Neural cell (in vitro differentiated cells): ENCODE results near the gene OLFML2B. TPM values are rescaled to one million over a fixed set of nuclear protein-coding genes. Genes with fewer than 3 reads are reported as not detected.

Source experiments
- H2AFZ ChIP-seq: fragments of 200-600, 300-800 bp; sonication (generic), shearing (Covaris generic); 2 replicates; pipeline ENCODE4 v1.6.0; 2014; ENCODE audit warnings: low read depth, mild to moderate bottlenecking, antibody characterized with exemption, low read length, moderate library complexity
- H3F3A ChIP-seq: fragments of 200-600 bp; shearing (Covaris generic); 2 replicates; pipeline ENCODE4 v1.6.1; 2016; ENCODE audit warnings: mild to moderate bottlenecking, moderate library complexity, mixed read lengths, antibody characterized with exemption, low read length; ENCODE audit not compliant: insufficient read depth, poor library complexity, severe bottlenecking
- H3K27ac ChIP-seq: fragments of 200-600, 300-800 bp; sonication (generic), shearing (Covaris generic); 2 replicates; pipeline ENCODE4 v1.5.1; 2014; ENCODE audit warnings: mild to moderate bottlenecking, low read length, moderate library complexity
- H3K27me3 ChIP-seq: fragments of 300-800, 200-600 bp; sonication (generic), shearing (Covaris generic); 2 replicates; pipeline ENCODE4 v1.6.0; 2014; ENCODE audit warnings: mild to moderate bottlenecking, low read depth, low read length, moderate library complexity; ENCODE audit not compliant: insufficient read depth
- H3K36me3 ChIP-seq: fragments of 300-800, 200-600 bp; sonication (generic), shearing (Covaris generic); 2 replicates; pipeline ENCODE4 v1.5.1; 2014; ENCODE audit warnings: mild to moderate bottlenecking, antibody characterized with exemption, low read length, moderate library complexity; ENCODE audit not compliant: insufficient read depth
- H3K4me2 ChIP-seq: fragments of 300-800, 200-600 bp; sonication (generic), shearing (Covaris generic); 2 replicates; pipeline ENCODE4 v1.6.0; 2014; ENCODE audit warnings: mild to moderate bottlenecking, low read length
- H3K4me3 ChIP-seq: fragments of 300-800, 200-600 bp; sonication (generic), shearing (Covaris generic); 2 replicates; pipeline ENCODE4 v1.5.1; 2014; ENCODE audit warnings: mild to moderate bottlenecking, low read length, moderate library complexity
- H3K79me2 ChIP-seq: fragments of 200-600 bp; shearing (Covaris generic); replicated peaks from 2 replicates; pipeline ENCODE4 v1.6.0; 2014; ENCODE audit warnings: mild to moderate bottlenecking, low read length, moderate library complexity; ENCODE audit not compliant: insufficient read depth
- H3K9ac ChIP-seq: fragments of 300-800, 200-600 bp; sonication (generic), shearing (Covaris generic); 2 replicates; pipeline ENCODE4 v1.6.1; 2016; ENCODE audit warnings: mild to moderate bottlenecking, low read length, mixed read lengths
- H3K9me2 ChIP-seq: fragments of 200-600 bp; shearing (Covaris generic); 2 replicates; pipeline ENCODE4 v1.6.1; 2016; ENCODE audit warnings: mild to moderate bottlenecking, low read length, mixed read lengths; ENCODE audit not compliant: insufficient read depth
- H3K9me3 ChIP-seq: fragments of 200-600, 300-800 bp; sonication (generic), shearing (Covaris generic); 2 replicates; pipeline ENCODE4 v1.6.1; 2016; ENCODE audit warnings: mild to moderate bottlenecking, mixed run types, low read length, moderate library complexity, mixed read lengths
- H4K20me1 ChIP-seq: fragments of 200-600 bp; shearing (Covaris generic); 2 replicates; pipeline ENCODE4 v1.6.1; 2016; ENCODE audit warnings: mild to moderate bottlenecking, mixed run types; ENCODE audit not compliant: insufficient read depth
- EP300 ChIP-seq: fragments of 450-650 bp; conservative IDR thresholded peaks from 2 replicates; pipeline ENCODE4 v1.6.1; 2014; ENCODE audit warnings: antibody characterized with exemption, mild to moderate bottlenecking, moderate library complexity; ENCODE audit not compliant: poor library complexity, severe bottlenecking
- EZH2 ChIP-seq: fragments of 200-600, 300-800 bp; shearing (Covaris generic), sonication (generic); IDR thresholded peaks from 2 replicates; pipeline ENCODE4 v1.6.1; 2014; ENCODE audit warnings: antibody characterized with exemption, low read length, borderline replicate concordance, mild to moderate bottlenecking; ENCODE audit not compliant: insufficient read depth, poor library complexity, severe bottlenecking
- MXI1 ChIP-seq: fragments of 450-650 bp; conservative IDR thresholded peaks from 2 replicates; pipeline ENCODE4 v1.6.1; 2014; ENCODE audit warnings: antibody characterized with exemption, mild to moderate bottlenecking; ENCODE audit not compliant: poor library complexity, severe bottlenecking
- POLR2AphosphoS5 ChIP-seq: IDR thresholded peaks from 2 replicates; pipeline ENCODE4 v1.6.1; 2012
- RAD21 ChIP-seq: fragments of 450-650 bp; conservative IDR thresholded peaks from 2 replicates; pipeline ENCODE4 v1.6.1; 2014; ENCODE audit warnings: antibody characterized with exemption, mild to moderate bottlenecking, moderate library complexity
- SMC3 ChIP-seq: fragments of 450-650 bp; conservative IDR thresholded peaks from 2 replicates; pipeline ENCODE4 v1.6.1; 2014; ENCODE audit warnings: antibody characterized with exemption, mild to moderate bottlenecking, moderate library complexity; ENCODE audit not compliant: poor library complexity
- TAF1 ChIP-seq: IDR thresholded peaks from 2 replicates; pipeline ENCODE4 v1.6.1; 2012; ENCODE audit warnings: low read depth
- polyA plus RNA-seq: library from polyadenylated mRNA; depleted of rRNA; stranded (reverse); fragments of >200 nt; gene quantifications from 2 replicates; pipeline ENCODE4 v1.2.3, GENCODE V29; 2014
- TF ChIP-seq, protein P1 (sequence below): fragments of 450-650 bp; IDR thresholded peaks from 2 replicates; pipeline ENCODE4 v1.5.1; 2014; ENCODE audit warnings: antibody characterized with exemption, mild to moderate bottlenecking, moderate library complexity; ENCODE audit not compliant: poor library complexity, severe bottlenecking
- TF ChIP-seq, protein P2 (sequence below): IDR thresholded peaks from 2 replicates; pipeline ENCODE4 v1.6.1; 2012; ENCODE audit warnings: borderline replicate concordance

The OLFML2B gene
- polyA plus RNA-seq, 1 donor from 2014 or later, result 0.78 TPM

DNA sequence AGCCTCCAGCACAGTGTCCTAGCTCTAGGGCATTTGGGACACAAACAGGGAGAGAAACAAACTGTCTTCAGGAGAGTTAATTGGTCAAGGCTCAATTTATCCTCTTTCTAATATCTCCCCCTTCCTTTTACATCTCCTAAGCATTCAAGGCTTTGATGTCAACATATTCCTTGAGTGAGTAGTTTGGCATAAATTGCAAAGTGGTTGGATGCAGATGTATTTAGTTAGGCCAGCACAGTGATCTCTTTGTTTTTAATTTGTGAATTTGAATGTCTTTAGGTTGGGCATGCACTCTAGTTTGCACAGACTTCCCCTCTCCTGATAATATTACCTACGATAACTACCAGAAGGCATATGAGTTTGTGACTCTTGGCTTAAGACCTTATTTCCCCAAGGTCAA, 12.5 kb upstream of the OLFML2B start:
- Histone ChIP-seq H3K4me3 (no peak overlapping the region), H3K9me2 (no peaks in the 10 kb centered on the region), H3F3A (no peaks in the 10 kb centered on the region), H3K27me3 (no peaks in the 10 kb centered on the region), H3K4me2 (no peak overlapping the region), H3K79me2 (no peaks in the 10 kb centered on the region), H3K36me3 (no peaks in the 10 kb centered on the region), H3K9ac (no peak overlapping the region), H2AFZ (no peak overlapping the region), H3K9me3 (no peaks in the 10 kb centered on the region), H3K27ac (no peak overlapping the region), H4K20me1 (no peaks in the 10 kb centered on the region)
- TF ChIP-seq, protein P1, sequence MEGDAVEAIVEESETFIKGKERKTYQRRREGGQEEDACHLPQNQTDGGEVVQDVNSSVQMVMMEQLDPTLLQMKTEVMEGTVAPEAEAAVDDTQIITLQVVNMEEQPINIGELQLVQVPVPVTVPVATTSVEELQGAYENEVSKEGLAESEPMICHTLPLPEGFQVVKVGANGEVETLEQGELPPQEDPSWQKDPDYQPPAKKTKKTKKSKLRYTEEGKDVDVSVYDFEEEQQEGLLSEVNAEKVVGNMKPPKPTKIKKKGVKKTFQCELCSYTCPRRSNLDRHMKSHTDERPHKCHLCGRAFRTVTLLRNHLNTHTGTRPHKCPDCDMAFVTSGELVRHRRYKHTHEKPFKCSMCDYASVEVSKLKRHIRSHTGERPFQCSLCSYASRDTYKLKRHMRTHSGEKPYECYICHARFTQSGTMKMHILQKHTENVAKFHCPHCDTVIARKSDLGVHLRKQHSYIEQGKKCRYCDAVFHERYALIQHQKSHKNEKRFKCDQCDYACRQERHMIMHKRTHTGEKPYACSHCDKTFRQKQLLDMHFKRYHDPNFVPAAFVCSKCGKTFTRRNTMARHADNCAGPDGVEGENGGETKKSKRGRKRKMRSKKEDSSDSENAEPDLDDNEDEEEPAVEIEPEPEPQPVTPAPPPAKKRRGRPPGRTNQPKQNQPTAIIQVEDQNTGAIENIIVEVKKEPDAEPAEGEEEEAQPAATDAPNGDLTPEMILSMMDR, result no peak
- TF ChIP-seq POLR2AphosphoS5 (no peak), RAD21 (no peak), TAF1 (no peak), EP300 (no peak), SMC3 (no peak), EZH2 (no peak), MXI1 (no peak)
- TF ChIP-seq, protein P2, sequence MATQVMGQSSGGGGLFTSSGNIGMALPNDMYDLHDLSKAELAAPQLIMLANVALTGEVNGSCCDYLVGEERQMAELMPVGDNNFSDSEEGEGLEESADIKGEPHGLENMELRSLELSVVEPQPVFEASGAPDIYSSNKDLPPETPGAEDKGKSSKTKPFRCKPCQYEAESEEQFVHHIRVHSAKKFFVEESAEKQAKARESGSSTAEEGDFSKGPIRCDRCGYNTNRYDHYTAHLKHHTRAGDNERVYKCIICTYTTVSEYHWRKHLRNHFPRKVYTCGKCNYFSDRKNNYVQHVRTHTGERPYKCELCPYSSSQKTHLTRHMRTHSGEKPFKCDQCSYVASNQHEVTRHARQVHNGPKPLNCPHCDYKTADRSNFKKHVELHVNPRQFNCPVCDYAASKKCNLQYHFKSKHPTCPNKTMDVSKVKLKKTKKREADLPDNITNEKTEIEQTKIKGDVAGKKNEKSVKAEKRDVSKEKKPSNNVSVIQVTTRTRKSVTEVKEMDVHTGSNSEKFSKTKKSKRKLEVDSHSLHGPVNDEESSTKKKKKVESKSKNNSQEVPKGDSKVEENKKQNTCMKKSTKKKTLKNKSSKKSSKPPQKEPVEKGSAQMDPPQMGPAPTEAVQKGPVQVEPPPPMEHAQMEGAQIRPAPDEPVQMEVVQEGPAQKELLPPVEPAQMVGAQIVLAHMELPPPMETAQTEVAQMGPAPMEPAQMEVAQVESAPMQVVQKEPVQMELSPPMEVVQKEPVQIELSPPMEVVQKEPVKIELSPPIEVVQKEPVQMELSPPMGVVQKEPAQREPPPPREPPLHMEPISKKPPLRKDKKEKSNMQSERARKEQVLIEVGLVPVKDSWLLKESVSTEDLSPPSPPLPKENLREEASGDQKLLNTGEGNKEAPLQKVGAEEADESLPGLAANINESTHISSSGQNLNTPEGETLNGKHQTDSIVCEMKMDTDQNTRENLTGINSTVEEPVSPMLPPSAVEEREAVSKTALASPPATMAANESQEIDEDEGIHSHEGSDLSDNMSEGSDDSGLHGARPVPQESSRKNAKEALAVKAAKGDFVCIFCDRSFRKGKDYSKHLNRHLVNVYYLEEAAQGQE, result no peak

DNA sequence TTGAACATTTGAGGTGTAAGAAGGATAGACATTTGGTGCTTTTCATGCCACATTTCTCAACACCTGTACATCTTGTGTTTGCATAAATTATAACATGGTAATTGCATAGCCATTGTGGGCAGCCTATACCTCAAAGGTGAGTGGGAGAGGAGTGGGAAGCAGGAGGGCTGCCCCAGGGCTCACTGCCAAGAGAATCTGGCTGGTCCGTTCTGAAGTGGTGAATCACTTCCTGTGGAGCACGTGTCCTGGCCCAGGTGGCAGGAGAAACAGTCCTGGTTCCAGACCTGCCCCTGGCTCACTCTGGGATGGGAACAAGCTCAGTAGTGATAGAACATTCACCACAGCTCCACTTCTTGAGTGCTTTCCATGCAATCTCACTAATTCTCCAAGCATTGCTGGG, 11.6 kb upstream of the OLFML2B start:
- no peak overlapping the region for H3K9ac ChIP-seq
- no peaks in the 10 kb centered on the region for H3F3A ChIP-seq
- no peak overlapping the region for H2AFZ ChIP-seq
- no peaks in the 10 kb centered on the region for H3K79me2 ChIP-seq
- H3K4me3 ChIP-seq, result no peak overlapping the region
- no peaks in the 10 kb centered on the region for H3K9me2 ChIP-seq
- H3K27ac ChIP-seq, result no peak overlapping the region
- no peaks in the 10 kb centered on the region for H3K9me3 ChIP-seq
- H3K36me3 ChIP-seq, result no peaks in the 10 kb centered on the region
- TF ChIP-seq SMC3 (no peak), EZH2 (no peak), RAD21 (no peak), POLR2AphosphoS5 (no peak), TAF1 (no peak), MXI1 (no peak), EP300 (no peak)
- TF ChIP-seq, protein P1, result no peak
- TF ChIP-seq, protein P2, result no peak
- H3K4me2 ChIP-seq, result no peak overlapping the region
- no peaks in the 10 kb centered on the region for H3K27me3 ChIP-seq
- no peaks in the 10 kb centered on the region for H4K20me1 ChIP-seq
